Keratinocyte (primary cell): ENCODE data around the gene MTCH1.

Source experiments
- CTCF ChIP-seq, 3 experiments: IDR thresholded peaks in 1 of 3; conservative IDR thresholded peaks in 1 of 3; optimal IDR thresholded peaks in 1 of 3; 2 replicates in 2 of 3; 3 replicates in 1 of 3; pipeline versions ENCODE3 to v1.5.1; 2011; ENCODE audit warnings: low read length in 3 of 3, mild to moderate bottlenecking in 3 of 3, moderate library complexity in 2 of 3, control low read depth in 1 of 3, inconsistent platforms in 1 of 3; ENCODE audit not compliant: insufficient read depth in 2 of 3; ENCODE audit errors: extremely low read depth in 1 of 3
- EZH2 ChIP-seq: IDR thresholded peaks from one replicate; pipeline ENCODE4 v1.6.1; 2012; ENCODE audit warnings: inconsistent platforms, mild to moderate bottlenecking, low read length, moderate library complexity

- TF ChIP-seq CTCF (optimal IDR thresholded peaks at IDR 0.05 in 1 of 3, IDR thresholded peaks at IDR 0.05 in 1 of 3, conservative IDR thresholded peaks at IDR 0.05 in 1 of 3; ENCODE audit: extremely low read depth in 1 of 3, insufficient read depth in 2 of 3, low read length in 3 of 3) = no peak
- no peak for TF ChIP-seq EZH2
These were observed 20.0 kb upstream of the MTCH1 start for GRCh38 chr6:37005827-37006567.
